WTC11 (cell line): ENCODE data around the gene NFATC2. TPM values are rescaled to one million over a fixed set of nuclear protein-coding genes. Genes with fewer than 3 reads are reported as not detected.
"Not testable (repeated sequence)": the region's sequence is repeated elsewhere in the genome, so short reads cannot be mapped to it uniquely, and the experiment has no call there.

ENCODE experiments used
- ATAC-seq: fragments of 200-7000 bp; cut with Tn5 transposase; 2 replicates; pipeline ENCODE4 v1.10.0; 2021; ENCODE audit warnings: mild to moderate bottlenecking, moderate library complexity
- CTCF ChIA-PET: fragments of 300-600 bp; sonication (Branson Sonifier 250); formaldehyde crosslinking; loops from one replicate; lab custom pipeline; 2021; ENCODE audit warnings: antibody characterized with exemption; lab: Charles Lee
- POLR2A ChIA-PET: fragments of 350-600 bp; sonication (Branson Sonifier 250); formaldehyde crosslinking; loops from one replicate; lab custom pipeline; 2021; ENCODE audit warnings: antibody characterized with exemption; lab: Charles Lee
- DNase-seq: peaks from one replicate; pipeline ENCODE4 v3.0.0; 2021; ENCODE audit warnings: low spot score
- H3K27ac Mint-ChIP-seq: 2 replicates; pipeline ENCODE4 v1.8.0; 2021; ENCODE audit warnings: mixed read lengths
- H3K27me3 Mint-ChIP-seq: 2 replicates; pipeline ENCODE4 v1.8.0; 2021; ENCODE audit warnings: low read depth, mild to moderate bottlenecking, moderate library complexity, mixed read lengths
- H3K36me3 Mint-ChIP-seq: 2 replicates; pipeline ENCODE4 v1.8.0; 2021; ENCODE audit warnings: mixed read lengths
- H3K4me1 Mint-ChIP-seq: 2 replicates; pipeline ENCODE4 v1.8.0; 2022; ENCODE audit warnings: mixed read lengths
- H3K4me3 Mint-ChIP-seq: 2 replicates; pipeline ENCODE4 v1.8.0; 2021; ENCODE audit warnings: mild to moderate bottlenecking, moderate library complexity, mixed read lengths
- H3K9me3 Mint-ChIP-seq: 2 replicates; pipeline ENCODE4 v1.8.0; 2021; ENCODE audit warnings: mixed read lengths
- AR ChIP-seq: fragments of 250-450 bp; sonication (Bioruptor Pico); IDR thresholded peaks from 2 replicates; pipeline ENCODE4 v1.9.0; 2021; ENCODE audit warnings: mild to moderate bottlenecking
- ATF3 ChIP-seq: sonication (generic); formaldehyde crosslinking; conservative IDR thresholded peaks from 2 replicates; pipeline ENCODE4 v1.8.1; 2022; ENCODE audit warnings: mild to moderate bottlenecking, missing genetic modification reagents
- ESRRA ChIP-seq: sonication (generic); formaldehyde crosslinking; IDR thresholded peaks from 2 replicates; pipeline ENCODE4 v1.8.1; 2022; ENCODE audit warnings: mild to moderate bottlenecking, missing genetic modification reagents, borderline replicate concordance
- MYBL2 ChIP-seq: sonication (generic); formaldehyde crosslinking; IDR thresholded peaks from 2 replicates; pipeline ENCODE4 v1.8.1; 2023; ENCODE audit warnings: mild to moderate bottlenecking, moderate library complexity, missing genetic modification reagents
- NFE2L1 ChIP-seq: sonication (generic); formaldehyde crosslinking; IDR thresholded peaks from 2 replicates; pipeline ENCODE4 v1.8.1; 2023; ENCODE audit warnings: missing genetic modification reagents
- NR2C2 ChIP-seq: sonication (generic); formaldehyde crosslinking; IDR thresholded peaks from 2 replicates; pipeline ENCODE4 v1.8.0; 2022; ENCODE audit warnings: mild to moderate bottlenecking, missing genetic modification reagents
- NR3C1 ChIP-seq: sonication (generic); formaldehyde crosslinking; conservative IDR thresholded peaks from 2 replicates; pipeline ENCODE4 v1.8.1; 2023; ENCODE audit warnings: low read depth, mild to moderate bottlenecking, missing genetic modification reagents
- PRRX2 ChIP-seq: fragments of 250-450 bp; sonication (Bioruptor Pico); IDR thresholded peaks from 2 replicates; pipeline ENCODE4 v1.8.0; 2021; ENCODE audit warnings: mild to moderate bottlenecking
- SP1 ChIP-seq: sonication (generic); formaldehyde crosslinking; conservative IDR thresholded peaks from 2 replicates; pipeline ENCODE4 v1.8.1; 2022; ENCODE audit warnings: missing genetic modification reagents
- TEAD1 ChIP-seq: sonication (generic); formaldehyde crosslinking; IDR thresholded peaks from 2 replicates; pipeline ENCODE4 v1.8.0; 2022; ENCODE audit warnings: mild to moderate bottlenecking, missing genetic modification reagents
- ZNF416 ChIP-seq: fragments of 250-450 bp; sonication (Bioruptor Pico); IDR thresholded peaks from 2 replicates; pipeline ENCODE4 v1.9.0; 2021; ENCODE audit warnings: mild to moderate bottlenecking, inconsistent platforms
- ZNF425 ChIP-seq: fragments of 250-450 bp; sonication (Bioruptor Pico); conservative IDR thresholded peaks from 2 replicates; pipeline ENCODE4 v1.9.0; 2021; ENCODE audit warnings: mild to moderate bottlenecking
- ZNF532 ChIP-seq: fragments of 250-450 bp; sonication (Bioruptor Pico); IDR thresholded peaks from 2 replicates; pipeline ENCODE4 v1.9.0; 2021; ENCODE audit warnings: mild to moderate bottlenecking, borderline replicate concordance
- total RNA-seq: library from RNA; stranded (reverse); gene quantifications from 3 replicates; pipeline ENCODE4 v1.2.3, GENCODE V29; 2021

The NFATC2 gene
- total RNA-seq, 1 experiment from 2014 or later = 1.7 TPM

- TF ChIP-seq MYBL2 (CRISPR knock-in tag) = no peak
- no peak for TF ChIP-seq SP1 (CRISPR knock-in tag)
- TF ChIP-seq NR3C1 (CRISPR knock-in tag) = no peak
- no peak for TF ChIP-seq ATF3
- no peak for TF ChIP-seq AR
- TF ChIP-seq TEAD1 (CRISPR knock-in tag) = no peak
- no peak for TF ChIP-seq ESRRA (CRISPR knock-in tag)
- TF ChIP-seq, all 79 proteins: peak for 0
These were observed 61.8 kb downstream of the NFATC2 start (continued) for GRCh38 chr20:51480507-51481270.

- ATAC-seq, H3K4me3 Mint-ChIP-seq, DNase-seq, H3K4me1 Mint-ChIP-seq, H3K9me3 Mint-ChIP-seq, H3K27me3 Mint-ChIP-seq, H3K36me3 Mint-ChIP-seq, CTCF ChIA-PET, H3K27ac Mint-ChIP-seq: not testable (repeated sequence)
- POLR2A ChIA-PET = interaction anchor here (0.7 kb wide), 1 partner anchor 17 kb away, joined by 3 read pairs; no protein-coding TSS in a partner anchor
These were observed 66.4 kb downstream of the NFATC2 start for GRCh38 chr20:51476106-51476505.

- ATAC-seq (no peak), DNase-seq (no peak)
- Mint-ChIP-seq H3K27ac (no peak overlapping the region), H3K27me3 (no peaks in the 10 kb centered on the region; the same call in 1 of the 2 replicates), H3K9me3 (peaks cover 5% of the 10 kb centered on the region), H3K4me1 (peaks cover 3% of the 10 kb centered on the region; the same call in 1 of the 2 replicates), H3K36me3 (no peaks in the 10 kb centered on the region; the same call in 1 of the 2 replicates), H3K4me3 (no peak overlapping the region)
- ChIA-PET POLR2A (no interaction called here), CTCF (no interaction called here)
- no peak for TF ChIP-seq PRRX2 (CRISPR knock-in tag)
- TF ChIP-seq ZNF532 (CRISPR knock-in tag) = no peak
- no peak for TF ChIP-seq NR2C2 (CRISPR knock-in tag)
- no peak for TF ChIP-seq ZNF425 (CRISPR knock-in tag)
- no peak for TF ChIP-seq ZNF416 (CRISPR knock-in tag)
- TF ChIP-seq NFE2L1 (CRISPR knock-in tag) = no peak
These were observed 68.7 kb downstream of the NFATC2 start for GRCh38 chr20:51473771-51474170.
